ENCODE measurements around the gene NANOS1.
"Not testable (repeated sequence)": the region's sequence is repeated elsewhere in the genome, so short reads cannot be mapped to it uniquely, and the experiment has no call there.

Gene NANOS1

GRCh38 chr10:119020627-119020946 lies 8.9 kb upstream of the NANOS1 start:
- peak in 1 of 2 donors; percentile 19 for DNase-seq

- no peak for DNase-seq
These were observed 6.5 kb upstream of the NANOS1 start for GRCh38 chr10:119022846-119023552.

- DNase-seq = no peak
These were observed 6.0 kb upstream of the NANOS1 start for GRCh38 chr10:119023553-119023868.

- DNase-seq = no peak
These were observed 4.6 kb upstream of the NANOS1 start for GRCh38 chr10:119024882-119025281.

GRCh38 chr10:119025336-119025735 lies 4.2 kb upstream of the NANOS1 start:
- no peak for DNase-seq

GRCh38 chr10:119025776-119026175 lies 3.7 kb upstream of the NANOS1 start:
- no peak for DNase-seq

- no peak for DNase-seq
These were observed 3.0 kb upstream of the NANOS1 start for GRCh38 chr10:119026301-119027110.

- DNase-seq = not testable (repeated sequence)
These were observed 1.0 kb upstream of the NANOS1 start for GRCh38 chr10:119028445-119028899.

- DNase-seq = peak; percentile 81 to 82
These were observed 458 bp upstream of the NANOS1 start for GRCh38 chr10:119028900-119029612.

- peak; percentile 29 to 41 for DNase-seq
These were observed 1.1 kb downstream of the NANOS1 start for GRCh38 chr10:119030421-119031250.

GRCh38 chr10:119031496-119032059 lies 2.1 kb downstream of the NANOS1 start:
- no peak for DNase-seq

GRCh38 chr10:119039161-119039560 lies 9.6 kb downstream of the NANOS1 start:
- no peak for DNase-seq

- DNase-seq = no peak
These were observed 11.8 kb downstream of the NANOS1 start for GRCh38 chr10:119041326-119041725.

- DNase-seq = no peak
These were observed 12.7 kb downstream of the NANOS1 start for GRCh38 chr10:119042169-119042568.

- no peak for DNase-seq
These were observed 16.0 kb downstream of the NANOS1 start for GRCh38 chr10:119045561-119045960.

GRCh38 chr10:119049361-119049760 lies 19.8 kb downstream of the NANOS1 start:
- DNase-seq = no peak

GRCh38 chr10:119049777-119050176 lies 20.3 kb downstream of the NANOS1 start:
- no peak for DNase-seq

- no peak for DNase-seq
These were observed 22.3 kb downstream of the NANOS1 start for GRCh38 chr10:119051775-119052174.

GRCh38 chr10:119055472-119055871 lies 26.0 kb downstream of the NANOS1 start:
- DNase-seq = no peak

- DNase-seq = no peak
These were observed 28.5 kb downstream of the NANOS1 start for GRCh38 chr10:119058010-119058409.

- DNase-seq = no peak
These were observed 30.0 kb downstream of the NANOS1 start for GRCh38 chr10:119059557-119059956.

- no peak for DNase-seq
These were observed 30.6 kb downstream of the NANOS1 start for GRCh38 chr10:119060107-119060506.

- DNase-seq = no peak
These were observed 31.8 kb downstream of the NANOS1 start for GRCh38 chr10:119061352-119061751.

Measured in activated CD4-positive, alpha-beta T cell treated with anti-CD3 and anti-CD28 coated beads for 4 hours (primary cell).